ENCODE results near the gene ATP11A.

ATP11A gene

DNA sequence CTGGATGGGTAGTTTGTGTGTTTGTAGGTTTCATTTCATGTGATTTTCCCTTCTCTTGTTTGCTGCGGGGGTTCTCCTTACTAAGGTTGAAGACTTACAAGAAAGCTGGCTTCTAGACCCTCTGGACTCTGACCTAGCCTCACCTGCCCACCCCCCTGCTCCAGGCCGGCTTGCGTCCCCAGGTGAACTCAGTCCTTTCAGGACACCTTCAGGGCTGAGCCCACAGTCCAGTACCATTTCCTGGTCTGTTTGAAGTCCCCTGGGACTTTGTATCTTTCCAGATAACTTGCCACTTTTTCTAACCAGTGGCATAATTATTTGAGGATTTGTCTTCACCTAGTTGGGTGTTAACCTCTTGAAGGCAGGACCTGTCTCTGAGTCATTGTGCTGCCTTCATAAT, 227.9 kb downstream of the ATP11A start:
- no peak for DNase-seq

DNA sequence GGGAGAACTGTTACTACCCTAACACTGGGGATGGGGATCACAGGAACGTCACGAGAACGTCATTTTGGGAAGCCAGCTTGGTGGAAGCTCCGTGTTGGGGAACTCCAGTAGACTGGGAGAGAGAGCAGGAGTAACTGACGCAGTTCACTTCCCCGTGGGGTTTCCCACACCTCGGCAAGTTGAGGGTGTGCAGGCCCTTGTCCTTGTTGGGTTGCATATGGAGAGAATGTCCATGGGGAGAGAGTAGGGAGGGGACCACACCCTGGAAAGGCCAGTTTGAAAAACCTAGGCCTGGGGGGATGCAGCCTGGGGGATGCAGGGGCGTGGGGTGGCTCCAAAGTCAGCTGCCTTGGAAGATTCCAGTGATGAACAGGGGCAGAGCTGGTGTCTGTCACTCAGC, 228.4 kb downstream of the ATP11A start:
- no peak for DNase-seq

DNA sequence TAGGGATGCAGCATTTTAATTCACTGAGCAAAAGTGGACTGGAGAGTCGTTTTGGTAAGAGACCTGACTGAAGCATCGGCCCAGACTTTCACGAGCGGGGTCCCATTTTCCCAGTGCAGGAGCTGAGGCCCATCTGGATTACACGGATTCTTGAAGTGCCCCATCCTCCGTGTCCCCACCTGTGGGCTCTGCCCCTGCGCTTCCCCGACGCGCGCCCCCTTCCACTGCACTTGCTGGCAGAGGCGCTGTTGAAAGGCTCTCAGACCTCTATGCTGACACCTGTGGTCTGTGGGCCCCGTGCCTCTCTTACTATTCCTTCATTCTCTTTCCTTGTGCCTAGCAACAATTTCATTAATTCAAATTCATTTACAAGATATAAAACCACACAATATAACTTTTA, 228.9 kb downstream of the ATP11A start:
- no peak for DNase-seq

DNA sequence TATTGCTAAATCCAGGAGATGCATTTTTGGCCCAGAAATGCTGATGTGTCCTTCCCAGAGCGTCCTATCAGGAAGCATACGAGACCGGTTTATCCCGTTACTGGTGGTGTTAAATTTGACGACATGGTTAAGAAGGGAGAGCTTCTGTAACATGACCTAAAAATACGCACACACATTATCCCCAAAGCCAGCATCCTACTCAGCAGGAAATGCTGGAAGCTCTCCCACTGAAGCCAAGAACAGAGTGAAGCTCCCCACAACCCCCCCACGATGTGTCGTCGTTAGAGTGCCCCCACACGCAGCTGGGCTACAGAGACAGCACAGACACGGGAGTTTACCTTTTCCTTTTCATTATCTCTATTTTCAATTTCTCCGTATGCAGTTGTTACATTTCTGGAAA, 234.1 kb downstream of the ATP11A start:
- no peak for DNase-seq

DNA sequence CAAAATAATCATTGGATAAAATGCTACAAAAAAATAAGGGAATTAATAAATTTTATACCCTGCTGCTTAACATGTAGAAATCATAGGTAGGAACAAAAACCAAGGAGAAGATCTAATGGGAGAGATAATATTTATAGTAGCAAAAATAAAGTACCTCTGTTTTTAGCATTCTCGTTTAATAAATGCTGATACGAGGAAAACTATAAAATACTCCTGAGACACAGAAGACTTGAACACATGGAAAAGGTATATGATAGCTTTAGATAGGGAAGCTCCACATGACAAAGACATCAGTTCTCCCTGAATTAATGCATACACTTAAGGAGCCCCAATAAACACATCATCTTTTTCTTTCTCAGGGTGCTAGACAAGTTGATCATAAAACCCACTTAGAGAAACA, 234.5 kb downstream of the ATP11A start:
- no peak for DNase-seq

DNA sequence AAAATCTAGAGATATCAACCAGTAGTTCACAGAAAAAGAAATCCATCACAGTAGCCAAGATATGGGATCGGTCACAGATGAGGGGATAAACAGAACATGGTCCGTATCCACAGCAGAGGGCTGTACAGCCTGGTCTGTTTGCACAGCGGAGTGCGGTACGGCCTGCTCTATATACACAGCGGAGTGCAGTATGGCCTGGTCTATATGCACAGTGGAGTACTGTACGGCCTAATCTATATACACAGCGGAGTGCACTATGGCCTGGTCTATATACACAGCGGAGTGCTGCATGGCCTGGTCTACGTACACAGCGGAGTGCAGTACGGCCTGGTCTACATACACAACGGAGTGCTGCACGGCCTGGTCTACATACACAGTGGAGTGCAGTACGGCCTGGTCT, 236.2 kb downstream of the ATP11A start:
- no peak for DNase-seq

DNA sequence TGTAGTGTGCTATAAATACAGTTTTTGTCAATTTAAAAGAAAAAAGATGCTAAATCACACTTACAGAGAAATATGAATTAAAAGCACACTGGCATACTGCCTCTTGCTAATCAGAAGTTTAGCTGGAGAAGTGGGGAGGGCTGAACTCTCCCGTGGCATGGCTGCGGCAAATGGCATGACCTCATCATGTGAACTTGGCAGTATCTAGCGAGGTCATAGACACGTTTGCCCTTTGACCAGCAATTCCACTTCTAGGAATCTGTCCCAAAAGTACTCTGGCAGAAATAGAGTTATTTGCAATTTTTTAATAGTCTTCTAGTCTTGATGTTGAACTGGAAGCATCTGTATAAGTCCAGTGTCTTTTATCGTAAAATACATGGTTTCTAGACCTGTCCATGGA, 237.2 kb downstream of the ATP11A start:
- DNase-seq, result no peak

DNA sequence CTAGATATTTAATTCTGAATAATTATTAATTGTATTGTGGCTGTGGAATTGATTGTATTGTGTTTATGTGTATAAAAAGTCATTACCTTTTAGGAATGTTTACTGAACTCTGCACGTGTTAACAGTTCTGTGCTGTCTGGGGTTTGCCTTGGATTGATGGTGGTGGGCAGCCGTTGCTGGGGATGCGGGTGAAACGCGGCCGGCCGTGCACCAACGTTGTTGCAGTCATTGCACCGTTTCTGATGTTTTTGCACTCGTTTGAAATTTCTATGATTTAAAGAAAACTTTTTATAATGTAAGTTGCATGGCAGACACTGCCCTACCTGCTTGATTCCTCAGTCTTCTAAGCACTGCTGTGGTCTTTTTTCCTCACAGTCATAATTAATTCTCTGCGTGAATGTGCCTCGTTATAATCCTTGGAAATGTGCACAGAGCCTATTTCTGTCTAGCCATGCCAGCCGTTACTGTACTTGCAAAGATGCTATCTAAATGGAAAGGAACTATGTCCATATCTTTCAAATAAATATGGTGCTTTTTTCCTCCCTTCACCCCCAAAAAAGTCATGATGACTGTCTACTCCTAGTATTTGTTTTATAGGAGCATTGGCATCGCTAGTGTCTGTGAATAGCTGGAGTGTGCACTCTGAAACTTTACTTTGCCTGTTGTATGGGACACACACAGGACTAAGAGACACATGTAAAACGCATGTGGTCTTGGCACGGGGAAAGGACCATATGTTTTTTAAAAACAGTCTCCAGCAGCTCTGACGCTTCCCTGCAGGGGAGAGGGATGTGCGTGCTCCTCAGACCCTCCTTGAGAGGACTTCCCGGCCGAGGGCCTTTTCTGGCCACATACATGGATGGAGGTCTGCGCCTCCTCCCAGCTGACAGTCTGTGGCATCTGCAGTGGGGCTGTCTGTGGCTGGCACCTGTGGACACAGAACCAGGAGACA, 238.5 kb downstream of the ATP11A start:
- DNase-seq, result no peak

DNA sequence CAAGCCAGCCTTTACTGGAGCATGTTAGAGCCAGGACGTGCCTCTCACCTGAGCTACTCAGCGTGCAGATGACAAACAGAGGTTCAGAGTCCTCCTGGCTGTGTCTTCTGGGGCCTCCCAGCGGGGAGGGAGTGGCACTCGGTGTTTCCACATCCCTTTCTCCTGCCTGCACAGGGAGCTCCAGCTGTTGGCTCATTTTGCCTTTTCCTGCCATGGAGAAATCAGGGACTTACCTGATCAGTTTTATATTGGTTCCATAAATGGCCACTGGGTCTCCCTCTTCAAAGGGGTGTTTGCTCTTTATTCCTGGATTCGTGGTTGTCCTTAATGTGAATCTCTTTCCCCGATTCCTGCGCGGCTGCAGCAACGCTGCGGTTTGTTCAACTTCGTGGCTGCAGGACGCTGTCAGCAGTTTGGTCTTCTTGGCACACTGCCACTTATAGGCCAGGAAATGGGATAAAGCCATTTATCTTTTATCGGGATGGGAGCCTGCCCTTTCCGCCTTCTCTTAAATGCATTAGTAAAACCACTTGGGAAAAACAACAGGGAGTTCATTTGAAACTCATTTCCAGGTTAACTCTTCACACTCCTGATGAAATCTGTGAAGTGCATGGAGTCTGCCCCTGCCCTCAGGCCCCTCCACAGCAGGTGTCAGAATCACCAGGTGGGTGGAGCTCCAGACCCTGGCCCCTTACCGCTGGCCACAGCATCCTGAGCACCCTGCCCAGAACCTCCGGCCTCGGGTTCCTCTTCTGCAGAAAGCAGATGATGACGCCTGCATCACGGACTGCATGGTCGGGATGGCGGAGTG, 239.3 kb downstream of the ATP11A start:
- DNase-seq, result no peak

DNA sequence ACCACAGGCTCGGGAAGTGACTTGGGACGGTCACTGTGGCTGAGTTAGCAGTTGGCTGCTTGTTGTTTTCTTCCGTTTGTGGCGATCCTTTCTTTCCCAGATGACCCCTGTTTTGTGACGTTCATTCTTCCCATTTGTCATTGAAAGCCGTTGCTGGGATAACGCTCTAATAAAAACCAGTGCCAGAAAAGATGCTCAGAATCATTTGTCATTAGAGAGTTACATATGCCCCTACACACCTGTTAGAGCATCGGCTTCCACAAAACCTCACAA, 239.9 kb downstream of the ATP11A start:
- DNase-seq, result no peak

DNA sequence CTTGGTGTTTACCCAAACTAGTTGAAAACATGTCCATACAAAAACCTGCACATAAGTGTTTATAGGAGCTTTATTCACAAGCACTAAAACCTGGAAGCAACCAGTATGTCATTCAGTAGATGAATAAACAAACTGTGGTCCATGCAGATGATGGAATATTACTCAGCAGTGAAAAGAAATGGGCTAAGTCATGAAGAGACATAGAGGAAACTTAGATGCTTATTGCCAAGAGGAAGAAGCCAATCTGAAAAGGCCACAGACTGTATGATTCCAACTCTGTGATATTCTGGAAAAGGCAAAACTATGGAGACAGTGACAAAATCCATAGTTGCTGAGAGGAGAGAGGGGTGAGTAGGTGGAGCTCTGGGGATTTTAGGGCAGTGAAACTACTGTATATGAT, 240.4 kb downstream of the ATP11A start:
- DNase-seq, result no peak

DNA sequence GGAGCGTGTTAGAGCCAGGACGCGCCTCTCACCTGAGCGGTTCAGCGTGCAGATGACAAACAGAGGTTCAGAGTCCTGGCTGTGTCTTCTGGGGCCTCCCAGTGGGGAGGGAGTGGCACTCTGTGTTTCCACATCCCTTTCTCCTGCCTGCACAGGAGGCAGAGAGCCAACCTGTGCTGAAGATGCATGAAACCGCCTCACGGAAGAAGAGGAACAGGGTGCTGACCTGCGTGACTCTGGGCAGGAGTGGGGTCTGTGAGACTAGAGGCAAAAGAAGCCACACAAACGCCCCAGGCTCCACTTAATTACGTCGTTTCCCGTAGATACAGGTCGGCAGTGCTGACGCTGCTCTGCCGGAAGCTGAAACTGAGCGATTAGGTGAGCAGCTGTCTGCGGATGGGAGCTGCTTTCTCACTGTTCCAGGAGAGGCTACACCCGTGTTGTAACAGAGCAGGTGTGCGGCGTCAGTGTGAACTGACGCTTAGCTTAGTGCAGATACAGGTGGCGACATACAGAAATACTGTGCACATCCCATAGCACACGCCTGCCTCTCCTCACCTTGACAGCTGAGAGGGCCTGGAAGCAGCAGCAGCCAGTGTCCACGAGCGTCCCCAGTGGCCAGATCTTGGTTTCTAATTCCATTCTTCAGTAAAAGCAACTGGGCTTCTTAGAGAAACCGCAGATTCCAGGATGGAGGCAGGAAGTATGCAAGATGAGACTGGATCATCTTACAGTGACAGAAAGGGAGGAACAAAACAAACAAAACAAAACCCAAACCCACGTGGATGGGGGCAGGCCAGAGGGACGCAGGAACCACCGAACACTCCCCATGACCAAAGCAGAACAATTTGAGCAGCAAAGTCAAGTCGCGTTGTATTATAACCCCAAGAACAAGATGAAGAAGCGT, 241.4 kb downstream of the ATP11A start:
- no peak for DNase-seq

DNA sequence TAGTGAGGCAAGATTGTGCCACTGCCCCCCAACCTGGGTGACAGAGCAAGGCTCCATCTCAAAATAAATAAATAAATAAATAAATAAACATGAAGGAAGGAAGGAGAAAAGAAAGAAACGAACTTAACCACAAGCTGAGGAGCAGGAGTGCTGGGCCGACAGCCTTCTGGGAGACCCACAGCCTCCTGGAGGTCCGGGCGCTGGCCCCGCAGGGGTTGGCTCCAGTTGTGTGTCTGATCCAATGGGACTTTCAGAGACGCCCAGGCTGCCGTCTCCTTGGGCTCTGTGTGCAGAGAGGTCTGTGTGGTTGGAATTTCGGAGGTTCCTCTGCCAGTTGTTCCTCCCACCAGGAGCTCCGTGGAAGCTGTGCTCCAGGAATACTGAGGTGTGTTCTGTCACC, 243.1 kb downstream of the ATP11A start:
- DNase-seq, result no peak

DNA sequence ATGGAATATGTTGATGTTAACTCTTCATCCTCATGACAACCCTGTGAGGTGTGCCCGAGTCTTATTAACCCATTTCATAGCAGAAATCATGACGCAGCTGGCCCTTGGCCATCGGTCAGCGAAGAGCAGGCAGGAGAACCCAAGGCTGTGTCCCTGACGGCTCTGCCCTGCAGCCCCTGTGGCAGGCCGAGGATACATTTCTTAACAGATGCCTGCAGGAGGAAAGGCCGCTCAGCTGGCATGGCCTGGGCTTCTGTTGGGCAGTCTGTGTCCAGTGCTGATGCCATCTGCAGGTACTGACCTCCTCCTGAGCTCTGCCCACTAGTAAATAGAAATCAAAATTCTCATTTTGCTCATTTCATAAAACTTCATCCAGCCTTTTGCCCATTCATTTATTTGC, 243.8 kb downstream of the ATP11A start:
- DNase-seq, result no peak

DNA sequence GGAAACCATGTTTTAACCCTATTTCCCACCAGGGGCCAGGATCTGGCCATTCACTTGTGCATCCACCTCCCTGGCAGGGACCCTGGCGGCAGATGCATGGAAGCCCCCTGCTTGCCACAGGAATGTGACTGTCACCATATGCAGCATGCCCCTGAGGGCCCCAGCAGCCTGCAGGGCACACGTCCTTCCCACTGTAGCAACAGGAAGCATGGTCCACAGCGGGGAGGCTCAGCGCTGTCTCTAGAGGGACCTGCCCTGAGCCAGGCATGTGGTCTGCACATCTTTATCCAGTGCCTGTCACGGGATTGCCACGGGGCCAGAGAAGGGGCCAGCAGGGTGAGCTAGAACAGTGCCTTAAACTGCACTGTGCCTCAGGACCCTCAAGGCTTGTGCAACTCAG, 244.2 kb downstream of the ATP11A start:
- no peak for DNase-seq

Data from activated CD8-positive, alpha-beta memory T cell treated with anti-CD3 and anti-CD28 coated beads, Interleukin-2, amount 50 U/mL, for 4 hours (primary cell).